ENCODE results near the gene PLXNA4. TPM values are rescaled to one million over a fixed set of nuclear protein-coding genes. Genes with fewer than 3 reads are reported as not detected.

The PLXNA4 gene
- total and polyA plus RNA-seq, 4 donors: 0.04 to 1.1 (median 0.41) TPM

DNA sequence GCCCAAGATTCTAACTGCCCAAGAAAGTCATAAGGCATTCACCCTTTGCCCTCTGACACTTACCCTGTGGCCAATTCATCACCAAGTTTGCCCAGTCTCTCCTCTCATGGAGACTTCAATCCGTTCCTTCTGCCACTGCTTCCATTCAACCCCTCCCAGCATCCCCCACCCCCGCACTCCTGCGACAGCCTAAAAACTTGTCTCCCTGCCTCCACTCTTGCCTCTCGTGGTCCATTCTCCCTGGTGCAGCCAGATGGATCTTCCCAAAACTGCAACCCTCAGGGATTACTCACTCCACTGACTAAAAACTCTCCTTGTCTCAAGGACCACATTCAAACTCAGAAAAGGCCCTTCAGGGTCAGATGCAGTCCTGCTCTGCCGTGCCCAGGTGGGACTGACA is 32.3 kb upstream of the PLXNA4 start:
- H3K9ac ChIP-seq (ENCODE audit: low read depth in 1 of 2, low read length in 2 of 2): no peak overlapping the region
- H3K9me3 ChIP-seq (ENCODE audit: control insufficient read depth in 4 of 4, low read length in 3 of 4): no peaks in the 10 kb centered on the region
- no peak overlapping the region for H3K4me3 ChIP-seq (ENCODE audit: low read depth in 1 of 3, low read length in 3 of 3)
- H3K27ac ChIP-seq (ENCODE audit: low read depth in 1 of 2, low read length in 2 of 2): no peak overlapping the region
- no peaks in the 10 kb centered on the region for H3K27me3 ChIP-seq (ENCODE audit: control insufficient read depth in 4 of 4, insufficient read depth in 4 of 4, low read length in 3 of 4)
- TF ChIP-seq SP1 (IDR thresholded peaks at IDR 0.05): no peak
- TF ChIP-seq NR2F2 (IDR thresholded peaks at IDR 0.05): no peak
- TF ChIP-seq HNF4A (conservative IDR thresholded peaks at IDR 0.05): no peak
- TF ChIP-seq FOXA2 (IDR thresholded peaks at IDR 0.05): no peak
- TF ChIP-seq, protein P1, sequence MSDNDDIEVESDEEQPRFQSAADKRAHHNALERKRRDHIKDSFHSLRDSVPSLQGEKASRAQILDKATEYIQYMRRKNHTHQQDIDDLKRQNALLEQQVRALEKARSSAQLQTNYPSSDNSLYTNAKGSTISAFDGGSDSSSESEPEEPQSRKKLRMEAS (IDR thresholded peaks at IDR 0.05): no peak
- no peak for DNase-seq (ENCODE audit: low spot score)
- no peaks in the 10 kb centered on the region for H3K4me1 ChIP-seq (ENCODE audit: control insufficient read depth in 4 of 4, insufficient read depth in 4 of 4, low read length in 3 of 4)
- WGBS: 75% methylated on average over 5 of the region's 5 CpGs
- no peaks in the 10 kb centered on the region for H3K36me3 ChIP-seq (ENCODE audit: control insufficient read depth in 4 of 4, insufficient read depth in 3 of 4, low read depth in 1 of 4, low read length in 3 of 4)

DNA sequence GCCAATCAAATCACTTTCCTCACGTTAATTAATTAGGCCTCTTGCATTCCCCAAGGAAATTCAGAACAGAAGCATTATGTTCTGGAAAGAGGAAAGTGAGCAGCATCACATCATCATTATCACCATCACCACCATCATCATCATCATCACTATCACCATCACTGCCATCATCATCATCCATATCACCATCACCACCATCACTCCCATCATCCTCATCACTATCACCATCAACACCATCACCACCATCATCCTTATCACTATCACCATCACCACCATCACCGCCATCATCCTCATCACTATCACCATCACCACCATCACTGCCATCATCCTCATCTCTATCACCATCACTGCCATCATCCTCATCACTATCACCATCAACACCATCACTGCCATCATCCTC is 31.4 kb upstream of the PLXNA4 start:
- Histone ChIP-seq H3K27me3 (ENCODE audit: control insufficient read depth in 4 of 4, insufficient read depth in 4 of 4, low read length in 3 of 4) (no peaks in the 10 kb centered on the region), H3K36me3 (ENCODE audit: control insufficient read depth in 4 of 4, insufficient read depth in 3 of 4, low read depth in 1 of 4, low read length in 3 of 4) (no peaks in the 10 kb centered on the region), H3K4me3 (ENCODE audit: low read depth in 1 of 3, low read length in 3 of 3) (no peak overlapping the region), H3K27ac (ENCODE audit: low read depth in 1 of 2, low read length in 2 of 2) (no peak overlapping the region), H3K9me3 (ENCODE audit: control insufficient read depth in 4 of 4, low read length in 3 of 4) (no peaks in the 10 kb centered on the region), H3K9ac (ENCODE audit: low read depth in 1 of 2, low read length in 2 of 2) (no peak overlapping the region), H3K4me1 (ENCODE audit: control insufficient read depth in 4 of 4, insufficient read depth in 4 of 4, low read length in 3 of 4) (no peaks in the 10 kb centered on the region)
- DNase-seq (ENCODE audit: low spot score): no peak
- WGBS: 69% methylated on average over 2 of the region's 2 CpGs
- TF ChIP-seq, protein P2, sequence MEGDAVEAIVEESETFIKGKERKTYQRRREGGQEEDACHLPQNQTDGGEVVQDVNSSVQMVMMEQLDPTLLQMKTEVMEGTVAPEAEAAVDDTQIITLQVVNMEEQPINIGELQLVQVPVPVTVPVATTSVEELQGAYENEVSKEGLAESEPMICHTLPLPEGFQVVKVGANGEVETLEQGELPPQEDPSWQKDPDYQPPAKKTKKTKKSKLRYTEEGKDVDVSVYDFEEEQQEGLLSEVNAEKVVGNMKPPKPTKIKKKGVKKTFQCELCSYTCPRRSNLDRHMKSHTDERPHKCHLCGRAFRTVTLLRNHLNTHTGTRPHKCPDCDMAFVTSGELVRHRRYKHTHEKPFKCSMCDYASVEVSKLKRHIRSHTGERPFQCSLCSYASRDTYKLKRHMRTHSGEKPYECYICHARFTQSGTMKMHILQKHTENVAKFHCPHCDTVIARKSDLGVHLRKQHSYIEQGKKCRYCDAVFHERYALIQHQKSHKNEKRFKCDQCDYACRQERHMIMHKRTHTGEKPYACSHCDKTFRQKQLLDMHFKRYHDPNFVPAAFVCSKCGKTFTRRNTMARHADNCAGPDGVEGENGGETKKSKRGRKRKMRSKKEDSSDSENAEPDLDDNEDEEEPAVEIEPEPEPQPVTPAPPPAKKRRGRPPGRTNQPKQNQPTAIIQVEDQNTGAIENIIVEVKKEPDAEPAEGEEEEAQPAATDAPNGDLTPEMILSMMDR (IDR thresholded peaks at IDR 0.05; ENCODE audit: low read depth, low read length, missing input control): no peak
- no peak for TF ChIP-seq HNF4G (IDR thresholded peaks at IDR 0.05)
- TF ChIP-seq HNF4A (conservative IDR thresholded peaks at IDR 0.05): no peak
- no peak for TF ChIP-seq SP1 (IDR thresholded peaks at IDR 0.05)
- no peak for TF ChIP-seq GABPA (IDR thresholded peaks at IDR 0.05 in 1 of 2, conservative IDR thresholded peaks at IDR 0.05 in 1 of 2)
- TF ChIP-seq RAD21 (IDR thresholded peaks at IDR 0.05): no peak

DNA sequence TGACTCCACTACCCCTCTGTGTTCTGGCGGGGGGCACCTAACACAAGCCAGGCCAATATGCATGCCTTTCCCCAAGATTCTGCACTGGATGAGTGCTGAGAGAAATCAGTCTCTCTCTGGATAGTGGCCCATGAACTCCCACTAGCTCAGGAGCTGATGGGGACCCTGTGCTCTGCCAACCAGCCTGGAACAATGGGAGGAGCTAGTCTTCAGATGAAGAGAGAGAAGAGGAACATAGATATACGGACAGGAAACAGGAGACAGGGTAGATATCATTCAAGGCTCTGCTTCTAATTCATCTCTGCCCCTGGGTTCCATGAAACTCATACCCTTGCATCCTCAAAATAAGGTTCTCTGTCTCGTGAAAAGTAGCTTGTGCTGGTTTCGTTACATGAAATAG is 27.9 kb upstream of the PLXNA4 start:
- H3K27me3 ChIP-seq (ENCODE audit: control insufficient read depth in 4 of 4, insufficient read depth in 4 of 4, low read length in 3 of 4): no peaks in the 10 kb centered on the region
- no peaks in the 10 kb centered on the region for H3K4me1 ChIP-seq (ENCODE audit: control insufficient read depth in 4 of 4, insufficient read depth in 4 of 4, low read length in 3 of 4)
- H3K9me3 ChIP-seq (ENCODE audit: control insufficient read depth in 4 of 4, low read length in 3 of 4): no peaks in the 10 kb centered on the region
- H3K4me3 ChIP-seq (ENCODE audit: low read depth in 1 of 3, low read length in 3 of 3): no peak overlapping the region
- H3K36me3 ChIP-seq (ENCODE audit: control insufficient read depth in 4 of 4, insufficient read depth in 3 of 4, low read depth in 1 of 4, low read length in 3 of 4): no peaks in the 10 kb centered on the region
- no peak overlapping the region for H3K9ac ChIP-seq (ENCODE audit: low read depth in 1 of 2, low read length in 2 of 2)
- no peak for DNase-seq (ENCODE audit: low spot score)
- no peak overlapping the region for H3K27ac ChIP-seq (ENCODE audit: low read depth in 1 of 2, low read length in 2 of 2)
- WGBS: 67% methylated on average over 4 of the region's 4 CpGs
- TF ChIP-seq, protein P3, sequence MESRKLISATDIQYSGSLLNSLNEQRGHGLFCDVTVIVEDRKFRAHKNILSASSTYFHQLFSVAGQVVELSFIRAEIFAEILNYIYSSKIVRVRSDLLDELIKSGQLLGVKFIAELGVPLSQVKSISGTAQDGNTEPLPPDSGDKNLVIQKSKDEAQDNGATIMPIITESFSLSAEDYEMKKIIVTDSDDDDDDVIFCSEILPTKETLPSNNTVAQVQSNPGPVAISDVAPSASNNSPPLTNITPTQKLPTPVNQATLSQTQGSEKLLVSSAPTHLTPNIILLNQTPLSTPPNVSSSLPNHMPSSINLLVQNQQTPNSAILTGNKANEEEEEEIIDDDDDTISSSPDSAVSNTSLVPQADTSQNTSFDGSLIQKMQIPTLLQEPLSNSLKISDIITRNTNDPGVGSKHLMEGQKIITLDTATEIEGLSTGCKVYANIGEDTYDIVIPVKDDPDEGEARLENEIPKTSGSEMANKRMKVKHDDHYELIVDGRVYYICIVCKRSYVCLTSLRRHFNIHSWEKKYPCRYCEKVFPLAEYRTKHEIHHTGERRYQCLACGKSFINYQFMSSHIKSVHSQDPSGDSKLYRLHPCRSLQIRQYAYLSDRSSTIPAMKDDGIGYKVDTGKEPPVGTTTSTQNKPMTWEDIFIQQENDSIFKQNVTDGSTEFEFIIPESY (IDR thresholded peaks at IDR 0.05): no peak
- TF ChIP-seq RXRA (IDR thresholded peaks at IDR 0.05) (no peak), EGR1 (IDR thresholded peaks at IDR 0.05; ENCODE audit: low read depth in 2 of 2) (no peak), SP1 (IDR thresholded peaks at IDR 0.05) (no peak), YY1 (IDR thresholded peaks at IDR 0.05) (no peak)
